HG02588 (cell line): ENCODE data around the gene RFX2.
"Not testable (repeated sequence)": the region's sequence is repeated elsewhere in the genome, so short reads cannot be mapped to it uniquely, and the experiment has no call there.

Experiments
- ATAC-seq: cut with Tn5 transposase; IDR thresholded peaks from one replicate; pipeline ENCODE4 v1.9.1; 2021; ENCODE audit warnings: mild to moderate bottlenecking, moderate library complexity; ENCODE audit not compliant: unreplicated experiment

RFX2 gene

GRCh38 chr19:6110360-6110977 is at the start of gene RFX2:
RFX2 (minus strand) TSS chr19:6110500; CDS start chr19:6047496, 63,004 bp downstream.
- peak; percentile 85 for ATAC-seq

DNA sequence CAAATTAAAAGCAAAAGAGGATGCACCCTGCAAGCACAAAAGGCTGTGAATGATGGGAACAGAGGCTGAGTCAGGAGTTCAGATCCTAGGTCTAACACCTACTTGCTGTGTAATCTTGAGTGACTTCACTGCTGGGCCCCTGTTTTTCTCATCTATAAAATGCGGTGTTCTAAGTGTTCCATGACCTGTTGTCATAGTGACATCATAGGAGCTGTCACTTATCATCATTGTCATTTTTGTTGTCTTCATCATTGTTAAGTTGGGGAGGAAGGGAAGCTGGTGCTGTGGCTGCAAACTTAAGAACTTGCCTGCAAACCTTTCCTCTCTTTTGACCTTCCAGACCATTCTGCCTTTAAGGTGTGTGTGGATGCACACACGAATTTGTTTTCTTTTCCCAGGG is 45.7 kb upstream of the RFX2 start:
- no peak for ATAC-seq

DNA sequence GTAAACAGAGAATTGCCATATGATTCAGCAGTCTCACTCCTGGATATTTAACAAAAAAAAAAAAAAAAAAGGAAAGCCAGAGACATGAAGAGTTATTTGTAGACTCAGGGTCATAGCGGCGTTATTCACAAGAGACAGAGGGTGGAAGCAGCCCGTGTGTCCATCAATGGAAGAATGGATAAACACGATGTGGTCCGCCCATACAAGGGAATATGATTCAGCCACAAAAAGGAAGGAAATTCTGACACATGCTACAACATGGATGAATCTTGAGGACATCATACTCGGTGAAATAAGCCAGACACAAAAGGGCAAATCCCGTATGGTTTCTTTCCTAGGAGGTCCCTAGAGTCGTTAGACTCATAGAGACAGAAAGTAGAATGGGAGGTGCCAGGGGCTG is 40.0 kb upstream of the RFX2 start:
- no peak for ATAC-seq

DNA sequence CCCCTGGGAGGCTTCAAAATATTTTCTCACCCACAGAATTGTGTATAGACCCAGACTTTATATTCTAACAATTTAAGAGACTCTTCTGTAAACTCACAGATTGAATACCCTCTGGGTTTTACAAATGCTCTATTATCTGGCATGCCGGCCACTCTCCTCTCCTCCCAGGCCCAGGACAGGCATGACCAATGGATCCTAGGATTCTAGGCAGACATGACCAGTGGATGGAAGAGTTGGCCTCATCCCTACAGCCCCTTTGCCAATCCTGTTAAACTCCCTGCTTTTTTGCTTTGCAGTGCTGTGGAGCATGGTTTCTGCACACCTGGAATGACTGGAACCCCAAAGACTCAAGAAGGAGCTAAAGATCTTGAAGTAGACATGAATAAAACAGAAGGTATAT is 30.9 kb upstream of the RFX2 start:
- ATAC-seq, result no peak

- ATAC-seq, result no peak
These were observed 28.2 kb upstream of the RFX2 start for GRCh38 chr19:6138511-6138910.

DNA sequence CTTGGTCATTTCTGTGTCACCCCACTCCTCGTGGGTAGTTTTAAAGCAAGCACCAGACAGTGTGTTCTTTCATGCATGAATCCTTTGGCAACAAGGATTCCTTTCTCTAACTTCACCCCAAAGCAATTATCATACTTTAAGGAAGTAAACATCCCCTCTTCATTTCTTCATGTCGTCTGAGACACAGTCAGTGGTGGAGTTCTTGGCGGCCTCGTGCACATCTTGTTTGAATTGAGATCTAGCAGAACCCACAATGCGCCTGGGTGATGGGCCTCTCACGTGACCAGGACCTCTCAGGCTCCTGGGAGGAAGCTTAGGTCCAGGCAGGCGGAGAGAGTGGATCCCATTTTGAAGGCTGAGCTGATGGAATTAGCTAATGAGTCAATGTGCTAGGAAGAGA is 27.8 kb upstream of the RFX2 start:
- no peak for ATAC-seq

- no peak for ATAC-seq
These were observed 22.9 kb upstream of the RFX2 start for GRCh38 chr19:6133231-6133630.

- ATAC-seq, result no peak
These were observed 22.2 kb upstream of the RFX2 start for GRCh38 chr19:6132482-6132881.

GRCh38 chr19:6127716-6128335 is 17.5 kb upstream of the RFX2 start:
- ATAC-seq, result no peak

- no peak for ATAC-seq
These were observed 16.2 kb upstream of the RFX2 start for GRCh38 chr19:6126335-6126974.

DNA sequence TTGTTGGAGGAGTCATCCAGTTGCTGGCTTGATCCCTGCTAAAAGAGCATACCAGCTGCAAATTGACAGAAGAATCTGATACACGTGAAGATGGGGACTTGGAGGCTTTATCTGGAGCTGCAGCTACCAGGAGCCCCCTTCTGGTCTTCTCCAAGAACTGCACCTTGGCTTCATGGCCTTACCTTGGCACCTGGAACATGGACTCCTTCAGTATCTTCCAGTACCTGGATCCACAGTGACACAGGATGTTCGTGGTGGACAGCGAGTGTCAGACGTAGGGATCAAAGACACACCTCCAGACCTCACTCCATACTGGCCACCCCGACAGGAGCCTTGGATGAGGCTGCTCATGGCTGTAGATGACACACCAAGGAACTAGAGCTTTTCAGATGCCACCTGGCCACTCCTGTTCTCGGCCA is 15.3 kb upstream of the RFX2 start:
- no peak for ATAC-seq

DNA sequence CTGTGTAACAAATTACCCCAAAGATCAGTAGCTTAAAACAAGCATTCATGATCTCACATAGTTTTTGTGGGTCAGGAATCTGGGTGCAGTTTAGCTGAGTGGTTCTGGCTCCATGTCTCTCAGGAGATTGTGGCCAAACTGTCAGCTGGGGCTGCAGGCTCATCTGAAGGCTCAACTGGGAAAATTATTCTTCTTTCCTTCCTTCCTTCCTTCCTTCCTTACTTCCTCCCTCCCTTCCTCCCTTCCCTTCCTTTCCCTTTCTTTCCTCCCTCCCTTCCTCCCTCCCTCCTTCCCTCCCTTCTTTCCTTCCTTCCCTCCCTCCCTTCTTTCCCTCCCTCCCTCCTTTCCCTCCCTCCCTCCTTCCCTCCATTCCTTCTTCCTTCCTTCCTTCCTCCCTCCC is 8.7 kb upstream of the RFX2 start:
- ATAC-seq, result no peak

GRCh38 chr19:6118043-6118442 is 7.7 kb upstream of the RFX2 start:
- no peak for ATAC-seq

GRCh38 chr19:6117534-6117933 is 7.2 kb upstream of the RFX2 start:
- ATAC-seq, result no peak

GRCh38 chr19:6116749-6117430 is 6.6 kb upstream of the RFX2 start:
- no peak for ATAC-seq

GRCh38 chr19:6115992-6116391 is 5.7 kb upstream of the RFX2 start:
- no peak for ATAC-seq

DNA sequence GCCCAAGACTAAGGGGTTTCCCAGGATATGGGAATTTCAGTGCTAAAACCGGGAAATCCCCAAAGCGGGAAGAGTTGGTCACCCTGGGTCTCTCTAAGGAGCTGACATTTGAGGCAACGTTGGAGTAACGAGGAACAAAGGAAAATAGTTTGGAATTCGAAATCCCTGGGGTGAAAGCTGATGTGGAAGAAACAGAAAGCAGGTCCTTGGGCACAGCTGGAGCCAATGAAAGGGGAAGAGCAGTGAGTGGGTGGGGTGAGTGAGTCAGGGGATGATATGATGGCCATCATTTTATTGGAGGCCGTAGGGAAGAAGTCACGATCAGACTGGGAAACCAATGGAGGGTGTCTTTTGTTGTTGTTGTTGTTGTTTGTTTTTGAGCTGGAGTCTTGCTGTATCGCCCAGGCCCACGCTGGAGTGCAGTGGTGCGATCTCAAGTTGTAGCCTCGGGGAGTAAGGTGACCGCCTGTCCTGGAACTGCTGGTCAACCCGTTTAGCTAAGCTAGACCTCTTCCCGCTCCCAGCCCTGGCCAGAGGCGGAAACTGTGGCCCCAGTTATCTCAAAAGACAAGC is 3.4 kb upstream of the RFX2 start:
- no peak for ATAC-seq

- ATAC-seq, result no peak
These were observed 353 bp downstream of the RFX2 start for GRCh38 chr19:6109947-6110346.

DNA sequence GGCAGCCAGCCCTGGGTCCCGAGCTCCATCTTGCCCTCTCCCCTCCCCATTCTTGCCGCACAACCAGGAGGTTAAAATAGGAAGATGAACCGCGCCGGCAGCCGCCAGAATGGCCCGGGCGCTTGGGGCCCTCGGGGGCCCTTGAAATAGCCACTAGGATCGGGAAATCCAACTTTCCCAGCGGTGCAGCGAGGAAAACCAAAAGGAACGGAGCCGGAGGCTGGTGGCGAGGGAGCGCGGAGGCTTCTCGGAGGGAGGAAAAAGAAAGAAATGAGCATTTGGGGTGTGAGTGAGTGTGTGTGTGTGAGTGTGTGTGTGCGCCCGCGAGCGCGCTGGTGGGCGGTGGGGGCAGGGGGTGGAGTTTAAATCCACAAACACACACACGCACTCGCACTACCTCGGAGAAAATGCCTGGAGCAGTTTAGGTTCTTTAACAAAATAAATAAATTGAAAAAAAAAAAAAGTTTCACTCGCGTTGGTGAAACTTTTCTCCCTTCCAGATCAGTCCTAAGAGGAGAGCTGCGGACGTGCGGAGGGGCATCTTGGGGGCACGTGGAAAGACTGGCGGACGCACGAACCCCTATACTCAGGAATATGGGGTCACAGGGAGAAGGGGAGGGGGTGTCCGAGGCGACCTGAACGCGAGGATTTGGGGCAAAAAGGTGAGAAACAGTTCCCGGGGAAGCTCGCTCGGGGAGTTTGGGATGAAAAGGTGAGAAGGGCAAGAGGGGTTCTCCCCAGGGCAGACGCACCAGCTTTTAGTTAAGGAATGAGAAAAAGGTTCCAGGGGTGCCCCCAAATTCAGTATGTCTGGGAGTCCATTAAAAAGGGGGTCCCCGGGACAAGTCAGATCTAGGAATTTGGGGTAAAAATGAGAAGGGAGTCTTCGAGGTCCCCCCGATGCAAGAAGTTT is 1.3 kb downstream of the RFX2 start:
- ATAC-seq, result no peak

- ATAC-seq, result not testable (repeated sequence)
These were observed 3.5 kb downstream of the RFX2 start for GRCh38 chr19:6106643-6107294.
